GM12891 (cell line): ENCODE measurements around the gene RBBP4.

Experiments used
- POLR2A ChIP-seq: IDR thresholded peaks from 2 replicates; pipeline ENCODE4 v1.6.1; 2011; ENCODE audit warnings: low read depth, low read length, control low read depth
- POLR2AphosphoS5 ChIP-seq: IDR thresholded peaks from 2 replicates; pipeline ENCODE4 v1.6.1; 2011; ENCODE audit warnings: low read depth, low read length, control low read depth
- SPI1 ChIP-seq: IDR thresholded peaks from 2 replicates; pipeline ENCODE4 v1.6.1; 2011; ENCODE audit warnings: low read depth, low read length, control low read depth
- TAF1 ChIP-seq: IDR thresholded peaks from 2 replicates; pipeline ENCODE4 v1.6.1; 2011; ENCODE audit warnings: low read depth, low read length, control low read depth

GRCh38 chr1:32665915-32666314 lies 14.9 kb downstream of the RBBP4 start:
- TF ChIP-seq POLR2AphosphoS5, result no peak
- no peak for TF ChIP-seq TAF1
- TF ChIP-seq POLR2A, result no peak
- no peak for TF ChIP-seq SPI1
